T-cell (primary cell): ENCODE data around the gene MCTP1. TPM values are rescaled to one million over a fixed set of nuclear protein-coding genes. Genes with fewer than 3 reads are reported as not detected.

Experiments
- ATAC-seq, 4 experiments: fragments of 200-7000 bp in 3 of 4; fragments of 150-1000 bp in 1 of 4; cut with Tn5 transposase; replicated peaks in 1 of 4; 1 replicate in 3 of 4; 2 replicates in 1 of 4; pipeline ENCODE4 v1.10.0; 2021; ENCODE audit warnings: moderate library complexity in 3 of 4, mild to moderate bottlenecking in 2 of 4, moderate number of reproducible peaks in 1 of 4
- CTCF ChIA-PET, 2 donors: fragments of 300-600 bp; sonication (Branson Sonifier 250); formaldehyde crosslinking; loops; one replicate each; lab custom pipeline; 2022; ENCODE audit warnings: antibody characterized with exemption in 2 of 2; lab: Charles Lee
- POLR2A ChIA-PET, 2 donors: fragments of 300-600 bp; sonication (Branson Sonifier 250); formaldehyde crosslinking; loops; one replicate each; lab custom pipeline; 2022; ENCODE audit warnings: antibody characterized with exemption in 2 of 2; lab: Charles Lee
- DNase-seq, 35 experiments: peaks; one replicate each; pipeline versions ENCODE4 v3.0.0 to v3.0.0-alpha.2; 2013 to 2023
- H3K27ac ChIP-seq: one replicate; pipeline ENCODE4 v1.5.1; 2013; ENCODE audit warnings: low read length
- H3K27me3 ChIP-seq, 2 experiments: replicated peaks in 1 of 2; 1 replicate in 1 of 2; 2 replicates in 1 of 2; pipeline versions ENCODE4 v1.6.1 to v1.7.0; 2013; ENCODE audit warnings: low read length in 1 of 2, mixed read lengths in 1 of 2; ENCODE audit not compliant: control insufficient read depth in 2 of 2, insufficient read depth in 2 of 2; ENCODE audit errors: extremely low read depth in 1 of 2
- H3K36me3 ChIP-seq, 2 donors: 1 replicate in 1 of 2; 2 replicates in 1 of 2; pipeline versions ENCODE4 v1.6.1 to v1.7.0; 2013; ENCODE audit warnings: low read length in 1 of 2; ENCODE audit not compliant: control insufficient read depth in 2 of 2, insufficient read depth in 1 of 2; ENCODE audit errors: extremely low read depth in 1 of 2
- H3K4me1 ChIP-seq, 2 experiments: 1 replicate in 1 of 2; 2 replicates in 1 of 2; pipeline versions ENCODE4 v1.6.1 to v1.7.0; 2013; ENCODE audit warnings: low read length in 2 of 2, mixed read lengths in 1 of 2; ENCODE audit not compliant: insufficient read depth in 2 of 2, control insufficient read depth in 1 of 2; ENCODE audit errors: extremely low read depth in 1 of 2
- H3K4me3 ChIP-seq, 2 donors: 1 replicate in 1 of 2; 2 replicates in 1 of 2; pipeline versions ENCODE4 v1.5.1 to v1.7.0; 2013; ENCODE audit warnings: mild to moderate bottlenecking in 2 of 2, low read length in 1 of 2, moderate library complexity in 1 of 2; ENCODE audit not compliant: control insufficient read depth in 1 of 2; ENCODE audit errors: extremely low read depth in 1 of 2
- H3K9me3 ChIP-seq: 2 replicates; pipeline ENCODE4 v1.7.0; 2013
- H3K27ac Mint-ChIP-seq, 2 donors: one replicate each; pipeline ENCODE4 v1.8.0; 2020 to 2021; ENCODE audit warnings: mild to moderate bottlenecking in 2 of 2, mixed read lengths in 2 of 2
- H3K27me3 Mint-ChIP-seq, 2 donors: one replicate each; pipeline ENCODE4 v1.8.0; 2021 to 2022; ENCODE audit warnings: mixed read lengths in 2 of 2
- H3K36me3 Mint-ChIP-seq: one replicate; pipeline ENCODE4 v1.8.0; 2021; ENCODE audit warnings: mixed read lengths
- H3K4me1 Mint-ChIP-seq, 3 donors: one replicate each; pipeline ENCODE4 v1.8.0; 2020 to 2022; ENCODE audit warnings: mixed read lengths in 3 of 3, mild to moderate bottlenecking in 1 of 3
- H3K4me3 Mint-ChIP-seq, 3 donors: one replicate each; pipeline ENCODE4 v1.8.0; 2020 to 2022; ENCODE audit warnings: mild to moderate bottlenecking in 3 of 3, mixed read lengths in 3 of 3, moderate library complexity in 3 of 3
- H3K9me3 Mint-ChIP-seq, 3 donors: one replicate each; pipeline ENCODE4 v1.8.0; 2020 to 2022; ENCODE audit warnings: mixed read lengths in 3 of 3
- WGBS: methylation state at CpG from one replicate; pipeline ENCODE4 v1.1.5; 2013; ENCODE audit warnings: missing lambda C conversion rate; ENCODE audit not compliant: insufficient coverage; 5-methylcytosine and 5-hydroxymethylcytosine counted together
- total RNA-seq, 35 experiments: library from RNA in 6 of 35; stranded (reverse) in 6 of 35; fragments of 120-200 nt in 1 of 35; gene quantifications; one replicate each; pipeline versions ENCODE4 v1.2.1 to v1.2.4 and lab custom pipeline; 2013 to 2026

Gene MCTP1
- total RNA-seq, 5 donors from 2014 or later (not counting 1 experiment from before 2014, with no cell fraction given) = 0.21 to 2.9 (median 1.7) TPM; not detected in 1

- H3K36me3 Mint-ChIP-seq = no peaks in the 10 kb centered on the region
- no peak overlapping the region for H3K27ac Mint-ChIP-seq
- ChIA-PET POLR2A (no interaction called here), CTCF (no interaction called here)
- H3K4me1 Mint-ChIP-seq = no peaks in the 10 kb centered on the region
- no peak overlapping the region for H3K4me3 Mint-ChIP-seq
- H3K9me3 Mint-ChIP-seq = no peaks in the 10 kb centered on the region
- peaks cover 0 to 2% of the 10 kb centered on the region in 2 experiments for H3K4me1 ChIP-seq
- no peak for DNase-seq
- H3K36me3 ChIP-seq = no peaks in the 10 kb centered on the region
- H3K4me3 ChIP-seq = no peak overlapping the region
- no CpG with 5 or more reads among the region's 5 CpGs for WGBS
- H3K27me3 Mint-ChIP-seq = no peaks in the 10 kb centered on the region
- H3K27ac ChIP-seq = no peak overlapping the region
- H3K27me3 ChIP-seq = no peaks in the 10 kb centered on the region
- no peak for ATAC-seq
- H3K9me3 ChIP-seq = no peaks in the 10 kb centered on the region
Measured at GRCh38 chr5:95057615-95058014, 227.3 kb downstream of the MCTP1 start.

DNA sequence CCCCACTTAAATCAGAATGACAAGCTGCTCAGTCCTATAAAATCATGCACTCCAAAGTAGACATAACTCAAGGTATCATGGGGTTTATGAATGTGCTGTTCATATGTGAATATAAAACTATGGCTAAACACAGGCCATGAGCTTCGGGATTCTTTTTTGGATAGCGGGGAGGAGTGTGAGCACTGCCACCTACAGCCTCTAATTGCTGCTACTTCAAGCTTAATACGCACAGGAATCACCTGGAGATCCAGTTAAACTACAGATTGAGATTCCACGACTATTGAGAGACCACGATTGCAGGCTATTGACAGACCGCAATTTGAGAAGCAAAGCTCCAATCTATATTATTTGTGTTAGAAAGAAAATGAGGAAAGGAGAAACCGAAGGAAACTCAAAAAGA, 231.6 kb downstream of the MCTP1 start:
- WGBS = 93% methylated on average over 3 of the region's 7 CpGs
- no peak for DNase-seq
- H3K4me1 ChIP-seq = peaks cover 0 to 2% of the 10 kb centered on the region in 2 experiments
- no peaks in the 10 kb centered on the region for H3K9me3 ChIP-seq
- Mint-ChIP-seq H3K4me1 (no peaks in the 10 kb centered on the region), H3K27ac (no peak overlapping the region), H3K9me3 (no peaks in the 10 kb centered on the region), H3K36me3 (no peaks in the 10 kb centered on the region), H3K27me3 (no peaks in the 10 kb centered on the region), H3K4me3 (no peak overlapping the region)
- ChIA-PET CTCF (interaction anchor here in 1 of 2 donors (1.3 to 1.4 kb wide), 2 partner anchors 12 to 86 kb away, joined by 3 read pairs; no protein-coding TSS in a partner anchor), POLR2A (no interaction called here)
- no peak for ATAC-seq
- H3K4me3 ChIP-seq = no peak overlapping the region
- no peak overlapping the region for H3K27ac ChIP-seq
- H3K36me3 ChIP-seq = no peaks in the 10 kb centered on the region
- no peaks in the 10 kb centered on the region for H3K27me3 ChIP-seq

- Histone ChIP-seq H3K4me3 (no peak overlapping the region), H3K27me3 (no peaks in the 10 kb centered on the region), H3K9me3 (no peaks in the 10 kb centered on the region), H3K4me1 (no peaks in the 10 kb centered on the region), H3K36me3 (no peaks in the 10 kb centered on the region), H3K27ac (no peak overlapping the region)
- H3K9me3 Mint-ChIP-seq = no peaks in the 10 kb centered on the region
- POLR2A ChIA-PET = no interaction called here
- H3K4me3 Mint-ChIP-seq = no peak overlapping the region
- H3K27me3 Mint-ChIP-seq = no peaks in the 10 kb centered on the region
- no peaks in the 10 kb centered on the region for H3K36me3 Mint-ChIP-seq
- CTCF ChIA-PET = no interaction called here
- 50% methylated on average over 1 of the region's 1 CpG for WGBS
- ATAC-seq (no peak), DNase-seq (no peak)
- no peak overlapping the region for H3K27ac Mint-ChIP-seq
- no peaks in the 10 kb centered on the region for H3K4me1 Mint-ChIP-seq
Measured at GRCh38 chr5:95050708-95051107, 234.2 kb downstream of the MCTP1 start.

GRCh38 chr5:95048628-95049027, 236.3 kb downstream of the MCTP1 start:
- Mint-ChIP-seq H3K27me3 (no peaks in the 10 kb centered on the region), H3K27ac (no peak overlapping the region), H3K4me3 (no peak overlapping the region), H3K9me3 (peaks cover 0 to 7% (median 0%) of the 10 kb centered on the region in 3 donors), H3K4me1 (no peaks in the 10 kb centered on the region), H3K36me3 (no peaks in the 10 kb centered on the region)
- Histone ChIP-seq H3K4me3 (no peak overlapping the region), H3K36me3 (no peaks in the 10 kb centered on the region), H3K27me3 (no peaks in the 10 kb centered on the region), H3K4me1 (no peaks in the 10 kb centered on the region), H3K27ac (no peak overlapping the region), H3K9me3 (no peaks in the 10 kb centered on the region)
- ChIA-PET POLR2A (no interaction called here), CTCF (no interaction called here)
- no CpG with 5 or more reads among the region's 1 CpG for WGBS
- ATAC-seq = no peak
- DNase-seq = no peak

GRCh38 chr5:95045181-95045965, 239.5 kb downstream of the MCTP1 start:
- no peaks in the 10 kb centered on the region for H3K4me1 ChIP-seq
- no peak overlapping the region for H3K27ac ChIP-seq
- H3K9me3 ChIP-seq = no peaks in the 10 kb centered on the region
- ATAC-seq (no peak), DNase-seq (no peak)
- no peaks in the 10 kb centered on the region for H3K4me1 Mint-ChIP-seq
- H3K4me3 ChIP-seq = no peak overlapping the region
- H3K27ac Mint-ChIP-seq = no peak overlapping the region
- peaks cover 0 to 7% (median 0%) of the 10 kb centered on the region in 3 donors for H3K9me3 Mint-ChIP-seq
- POLR2A ChIA-PET = no interaction called here
- H3K4me3 Mint-ChIP-seq = no peak overlapping the region
- no peaks in the 10 kb centered on the region for H3K27me3 ChIP-seq
- no peaks in the 10 kb centered on the region for H3K36me3 Mint-ChIP-seq
- CTCF ChIA-PET = interaction anchor here in 1 of 2 donors (0.6 kb wide), 2 partner anchors 8 to 17 kb away, joined by 3 read pairs; no protein-coding TSS in a partner anchor
- H3K27me3 Mint-ChIP-seq = no peaks in the 10 kb centered on the region
- WGBS = 85% methylated on average over 2 of the region's 5 CpGs
- H3K36me3 ChIP-seq = no peaks in the 10 kb centered on the region

DNA sequence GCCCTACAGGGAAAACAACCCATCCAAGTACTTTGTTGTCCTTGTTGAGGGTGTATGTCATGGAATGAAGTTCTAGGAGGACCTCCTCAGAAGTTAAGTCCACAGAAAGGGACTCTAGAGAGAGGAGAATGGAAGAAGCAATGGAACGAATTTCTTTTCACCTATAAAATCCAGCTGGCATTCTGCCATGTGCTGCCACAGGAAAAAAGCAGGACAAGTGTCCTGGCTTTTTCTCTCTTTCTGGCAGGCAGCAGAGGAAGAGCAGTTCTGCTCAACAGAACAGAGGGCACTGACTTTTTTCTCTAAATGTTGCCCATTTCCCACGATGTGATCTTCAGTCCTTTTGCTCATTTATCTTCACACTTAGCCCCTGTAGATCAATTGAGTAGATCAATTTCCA, 240.8 kb downstream of the MCTP1 start:
- WGBS = 65% methylated on average over 2 of the region's 2 CpGs
- H3K4me3 ChIP-seq = no peak overlapping the region
- Mint-ChIP-seq H3K9me3 (peaks cover 0 to 7% (median 0%) of the 10 kb centered on the region in 3 donors), H3K4me1 (no peaks in the 10 kb centered on the region), H3K27me3 (no peaks in the 10 kb centered on the region), H3K36me3 (no peaks in the 10 kb centered on the region), H3K4me3 (no peak overlapping the region), H3K27ac (no peak overlapping the region)
- CTCF ChIA-PET = no interaction called here
- no peaks in the 10 kb centered on the region for H3K36me3 ChIP-seq
- H3K4me1 ChIP-seq = no peaks in the 10 kb centered on the region
- no peaks in the 10 kb centered on the region for H3K27me3 ChIP-seq
- no peak for ATAC-seq
- POLR2A ChIA-PET = no interaction called here
- no peak for DNase-seq
- no peaks in the 10 kb centered on the region for H3K9me3 ChIP-seq
- no peak overlapping the region for H3K27ac ChIP-seq
